IPS-18c (cell line): ENCODE measurements around the gene PI4K2A.
"Not testable (repeated sequence)": the region's sequence is repeated elsewhere in the genome, so short reads cannot be mapped to it uniquely, and the experiment has no call there.

Source experiments
- H3K4me3 ChIP-seq: 2 replicates; pipeline ENCODE4 v1.7.0; 2013; ENCODE audit warnings: low read depth, mild to moderate bottlenecking, low read length, moderate library complexity; ENCODE audit not compliant: insufficient read depth
- H3K9me3 ChIP-seq: one replicate; pipeline ENCODE4 v1.6.1; 2013; ENCODE audit warnings: mild to moderate bottlenecking, low read length, moderate library complexity; ENCODE audit not compliant: control insufficient read depth, insufficient read depth

PI4K2A gene

GRCh38 chr10:97623277-97623676 is 17.2 kb upstream of the PI4K2A start:
- Histone ChIP-seq H3K9me3 (peaks cover 2% of the 10 kb centered on the region), H3K4me3 (no peak overlapping the region)

GRCh38 chr10:97627731-97628130 is 12.7 kb upstream of the PI4K2A start:
- H3K9me3 ChIP-seq, result no peaks in the 10 kb centered on the region
- no peak overlapping the region for H3K4me3 ChIP-seq

- H3K4me3 ChIP-seq, result no peak overlapping the region
- no peaks in the 10 kb centered on the region for H3K9me3 ChIP-seq
These were observed 12.2 kb upstream of the PI4K2A start for GRCh38 chr10:97628228-97628627.

GRCh38 chr10:97629289-97629688 is 11.2 kb upstream of the PI4K2A start:
- Histone ChIP-seq H3K9me3 (no peaks in the 10 kb centered on the region), H3K4me3 (no peak overlapping the region)

- Histone ChIP-seq H3K4me3 (no peak overlapping the region), H3K9me3 (no peaks in the 10 kb centered on the region)
These were observed 9.4 kb upstream of the PI4K2A start for GRCh38 chr10:97631098-97631497.

- H3K4me3 ChIP-seq, result peak within 1 kb of the TSS; percentile 90
- H3K9me3 ChIP-seq, result no peaks in the 10 kb centered on the region
These were observed 7.3 kb upstream of the PI4K2A start, which contains the start of gene MORN4 for GRCh38 chr10:97632949-97633884. TSS of gene MORN4 (minus strand) at chr10:97633500. CDS start at chr10:97619653, 13,847 bp downstream.

GRCh38 chr10:97633921-97634320 is 6.5 kb upstream of the PI4K2A start:
- Histone ChIP-seq H3K9me3 (no peaks in the 10 kb centered on the region), H3K4me3 (peak overlapping the region; percentile 90)

GRCh38 chr10:97635577-97635976 is 4.9 kb upstream of the PI4K2A start:
- no peaks in the 10 kb centered on the region for H3K9me3 ChIP-seq

GRCh38 chr10:97639090-97639489 is 1.4 kb upstream of the PI4K2A start:
- H3K9me3 ChIP-seq, H3K4me3 ChIP-seq: not testable (repeated sequence)

More at GRCh38 chr10:97635577-97635976, 4.9 kb upstream of the PI4K2A start:
- H3K4me3 ChIP-seq, result no peak overlapping the region

- H3K9me3 ChIP-seq, result no peaks in the 10 kb centered on the region
- H3K4me3 ChIP-seq, result peak overlapping the region; percentile 72
These were observed 669 bp downstream of the PI4K2A start for GRCh38 chr10:97640868-97641811.

GRCh38 chr10:97642471-97643159 is 2.1 kb downstream of the PI4K2A start:
- H3K4me3 ChIP-seq, H3K9me3 ChIP-seq: not testable (repeated sequence)

GRCh38 chr10:97643441-97643985 is 3.0 kb downstream of the PI4K2A start:
- Histone ChIP-seq H3K4me3 (no peak overlapping the region), H3K9me3 (no peaks in the 10 kb centered on the region)

- H3K9me3 ChIP-seq, result no peaks in the 10 kb centered on the region
- no peak overlapping the region for H3K4me3 ChIP-seq
These were observed 4.5 kb downstream of the PI4K2A start for GRCh38 chr10:97644936-97645335.

- H3K9me3 ChIP-seq, result no peaks in the 10 kb centered on the region
- H3K4me3 ChIP-seq, result no peak overlapping the region
These were observed 7.1 kb downstream of the PI4K2A start for GRCh38 chr10:97647556-97647955.

- H3K4me3 ChIP-seq, result no peak overlapping the region
These were observed 8.3 kb downstream of the PI4K2A start for GRCh38 chr10:97648562-97649404.

GRCh38 chr10:97649405-97649750 is 8.9 kb downstream of the PI4K2A start:
- H3K4me3 ChIP-seq, H3K9me3 ChIP-seq: not testable (repeated sequence)

More at GRCh38 chr10:97648562-97649404, 8.3 kb downstream of the PI4K2A start:
- no peaks in the 10 kb centered on the region for H3K9me3 ChIP-seq
